HepG2 (cell line): ENCODE data around the gene TLE5. TPM values are rescaled to one million over a fixed set of nuclear protein-coding genes. Genes with fewer than 3 reads are reported as not detected.

Source experiments
- ATAC-seq: fragments of 200-7000 bp; cut with Tn5 transposase; 3 replicates; pipeline ENCODE4 v1.9.1; 2020; ENCODE audit warnings: mild to moderate bottlenecking, moderate library complexity
- BruUV-seq: library from RNA; stranded (reverse); fragments of 400-500 nt; replicated peaks from 2 replicates; lab custom pipeline; 2021; lab: Mats Ljungman, UMichigan
- CTCF ChIA-PET: fragments of 300-600 bp; formaldehyde crosslinking; extraction: SDS; loops from one replicate; lab custom pipeline; 2021; ENCODE audit warnings: low total read pairs, inconsistent platforms, low intra/inter-chr PET ratio; lab: Yijun Ruan, JAX
- POLR2A ChIA-PET: fragments of 350-600 bp; sonication (Branson Sonifier 250); formaldehyde crosslinking; loops from one replicate; lab custom pipeline; 2020; ENCODE audit warnings: antibody characterized with exemption, inconsistent platforms; lab: Yijun Ruan, JAX
- DNase-seq: peaks from one replicate; pipeline ENCODE4 v3.0.0-alpha.2; 2015; ENCODE audit warnings: low spot score
- FAIRE-seq: peaks from 3 replicates; lab custom pipeline; 2011; peaks lifted over from hg19 to GRCh38; lab: Jason Lieb, UNC
- H2AFZ ChIP-seq: one replicate; pipeline ENCODE4 v1.6.1; 2011; ENCODE audit warnings: low read length, inconsistent platforms
- H3K27ac ChIP-seq: fragments of 300-600 bp; 3 replicates; pipeline ENCODE4 v1.8.0; 2011; ENCODE audit warnings: mixed run types, mild to moderate bottlenecking, mixed read lengths, low read length, inconsistent platforms; ENCODE audit not compliant: insufficient read depth; ENCODE audit errors: extremely low read length
- H3K27me3 ChIP-seq, 2 experiments: fragments of 200-600 bp in 1 of 2; 2 replicates in 1 of 2; 3 replicates in 1 of 2; pipeline versions ENCODE4 v1.6.0 to v1.8.0; 2011; ENCODE audit warnings: low read length in 2 of 2, mild to moderate bottlenecking in 2 of 2, moderate library complexity in 2 of 2, inconsistent platforms in 1 of 2; ENCODE audit not compliant: insufficient read depth in 2 of 2, control insufficient read depth in 1 of 2
- H3K36me3 ChIP-seq, 2 experiments: fragments of 200-600 bp in 1 of 2; replicated peaks in 1 of 2; 2 replicates in 1 of 2; 3 replicates in 1 of 2; pipeline versions ENCODE4 v1.5.1 to v1.8.0; 2011; ENCODE audit warnings: low read length in 2 of 2, inconsistent platforms in 1 of 2; ENCODE audit not compliant: insufficient read depth in 2 of 2, control insufficient read depth in 1 of 2
- H3K4me1 ChIP-seq: 2 replicates; pipeline ENCODE4 v1.5.1; 2012; ENCODE audit warnings: low read length, inconsistent platforms; ENCODE audit not compliant: insufficient read depth
- H3K4me2 ChIP-seq: 2 replicates; pipeline ENCODE4 v1.6.0; 2011; ENCODE audit warnings: low read depth, low read length, inconsistent platforms
- H3K4me3 ChIP-seq, 3 experiments: fragments of 200-600 bp in 1 of 3; sonication (generic), shearing (Covaris generic) in 1 of 3; replicated peaks in 1 of 3; 2 replicates each; pipeline ENCODE4 v1.5.1; 2011 to 2016; ENCODE audit warnings: low read length in 3 of 3, inconsistent platforms in 2 of 3, low read depth in 2 of 3, mild to moderate bottlenecking in 2 of 3, control low read depth in 1 of 3, mixed read lengths in 1 of 3; ENCODE audit not compliant: insufficient read depth in 1 of 3
- H3K79me2 ChIP-seq: one replicate; pipeline ENCODE4 v1.6.1; 2011; ENCODE audit warnings: low read length, inconsistent platforms; ENCODE audit not compliant: insufficient read depth
- H3K9ac ChIP-seq: 2 replicates; pipeline ENCODE4 v1.6.0; 2011; ENCODE audit warnings: mild to moderate bottlenecking, low read depth, low read length, inconsistent platforms; ENCODE audit not compliant: insufficient read depth
- H3K9me3 ChIP-seq: 2 replicates; pipeline ENCODE4 v1.5.1; 2012; ENCODE audit warnings: mild to moderate bottlenecking, low read length
- H4K20me1 ChIP-seq: 2 replicates; pipeline ENCODE4 v1.6.0; 2011; ENCODE audit warnings: inconsistent platforms, mild to moderate bottlenecking, low read length, moderate library complexity; ENCODE audit not compliant: insufficient read depth
- CBX1 ChIP-seq: IDR thresholded peaks from one replicate; pipeline ENCODE4 v1.6.1; 2016; ENCODE audit warnings: antibody characterized with exemption, low read depth
- HDAC6 ChIP-seq: fragments of 200-600 bp; sonication (generic); IDR thresholded peaks from 2 replicates; pipeline ENCODE4 v1.7.0; 2017; ENCODE audit warnings: mild to moderate bottlenecking, antibody characterized with exemption, low read length, low read depth
- KDM1A ChIP-seq: IDR thresholded peaks from 2 replicates; pipeline ENCODE4 v1.6.1; 2016; ENCODE audit warnings: missing compliant biosample characterization
- PHB2 ChIP-seq: fragments of 450-650 bp; IDR thresholded peaks from 2 replicates; pipeline ENCODE4 v1.6.1; 2018; ENCODE audit not compliant: partially characterized antibody
- SP1 ChIP-seq, 2 experiments: fragments of 450-650 bp in 1 of 2; sonication (generic) in 1 of 2; formaldehyde crosslinking in 1 of 2; IDR thresholded peaks; 2 replicates each; pipeline versions ENCODE4 v1.4.0 to v1.6.1; 2016 to 2020; ENCODE audit warnings: missing genetic modification reagents in 1 of 2
- ZFP1 ChIP-seq: IDR thresholded peaks from 2 replicates; pipeline ENCODE4 v1.6.1; 2016
- ZNF121 ChIP-seq: sonication (generic); formaldehyde crosslinking; IDR thresholded peaks from 2 replicates; pipeline ENCODE4 v1.5.0; 2020; ENCODE audit warnings: mild to moderate bottlenecking, missing genetic modification reagents
- ZNF558 ChIP-seq: sonication (generic); formaldehyde crosslinking; IDR thresholded peaks from 2 replicates; pipeline ENCODE4 v1.9.0; 2022; ENCODE audit warnings: mild to moderate bottlenecking, missing genetic modification reagents, borderline replicate concordance
- WGBS: methylation state at CpG from one replicate; pipeline ENCODE4 v1.1.6; 2017; ENCODE audit warnings: low lambda C conversion rate; 5-methylcytosine and 5-hydroxymethylcytosine counted together
- in situ Hi-C: cut with HindIII; loops from 2 replicates; pipeline ENCODE4 v1.10.0; 2017; ENCODE audit warnings: low pct_unique_long_range_greater_than_20kb; ENCODE audit not compliant: extremely low pct_ligation_motif_present
- intact Hi-C: fragments of 100-400 bp; cut with micrococcal nuclease; formaldehyde crosslinking; loops from one replicate; pipeline ENCODE4 v1.10.0; 2022; ENCODE audit not compliant: unreplicated experiment
- polyA plus RNA-seq, 8 experiments: library from polyadenylated mRNA; depleted of rRNA in 3 of 8; stranded (reverse) in 7 of 8; unstranded in 1 of 8; fragments of >200 nt; fragmentation: Illumina TruSeq in 4 of 8; extraction: Trizol in 4 of 8; gene quantifications; 2 replicates each; pipeline versions ENCODE4 v1.2.1 to v1.2.3, GENCODE V29; 2011 to 2016; ENCODE audit warnings: low read depth in 4 of 8, missing spikeins in 1 of 8, mixed read lengths in 1 of 8; ENCODE audit not compliant: insufficient read depth in 1 of 8
- total RNA-seq, 5 experiments: library from RNA; depleted of rRNA; stranded (reverse); fragments of >200 nt; fragmentation: Illumina TruSeq; extraction: Trizol; gene quantifications; 2 replicates each; pipeline ENCODE4 v1.2.3, GENCODE V29; 2016; ENCODE audit warnings: low read depth in 1 of 5
- TF ChIP-seq, protein P1 (sequence below): sonication (generic); formaldehyde crosslinking; IDR thresholded peaks from 2 replicates; pipeline ENCODE4 v1.9.0; 2021; ENCODE audit warnings: missing genetic modification reagents, mild to moderate bottlenecking, borderline replicate concordance
- TF ChIP-seq, protein P2 (sequence below): sonication (generic); formaldehyde crosslinking; IDR thresholded peaks from 2 replicates; pipeline ENCODE4 v1.4.0; 2020; ENCODE audit warnings: mild to moderate bottlenecking, missing genetic modification reagents
- TF ChIP-seq, protein P3 (sequence below): sonication (generic); formaldehyde crosslinking; IDR thresholded peaks from 2 replicates; pipeline ENCODE4 v1.5.0; 2020; ENCODE audit warnings: mild to moderate bottlenecking, missing genetic modification reagents

The TLE5 gene
- total and polyA plus RNA-seq, 2 of the 13 experiments (the other 11 are each of a cell fraction or from before 2014, with no cell fraction given) = 62.8 to 189 TPM

DNA sequence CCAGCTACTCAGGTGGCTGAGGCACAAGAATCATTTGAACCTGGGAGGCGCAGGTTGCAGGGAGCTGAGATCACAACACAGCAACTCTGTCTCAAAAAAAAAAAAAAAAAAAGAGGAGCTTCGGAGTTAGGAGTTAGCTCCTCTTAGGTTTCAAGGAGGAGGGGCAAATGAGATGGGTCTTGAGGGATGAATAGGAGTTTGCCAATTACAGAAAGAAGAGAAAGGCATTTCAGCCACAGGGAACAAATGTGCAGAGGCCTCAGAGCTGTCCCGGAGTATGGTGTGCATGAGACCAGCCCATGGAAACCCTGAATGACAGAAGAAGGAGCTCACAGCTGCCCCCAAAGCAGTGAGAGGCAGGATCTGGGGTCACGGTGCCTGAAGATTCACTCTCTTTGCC lies 57.8 kb downstream of the TLE5 start:
- Histone ChIP-seq H3K27ac (no peak overlapping the region), H3K4me3 (no peak overlapping the region), H3K36me3 (no peaks in the 10 kb centered on the region), H4K20me1 (no peaks in the 10 kb centered on the region), H3K27me3 (peaks cover 0 to 4% of the 10 kb centered on the region in 2 experiments; a peak in 1 of 5 replicates), H3K4me1 (peaks cover 9% of the 10 kb centered on the region), H3K9me3 (no peaks in the 10 kb centered on the region), H3K4me2 (no peak overlapping the region), H2AFZ (no peak overlapping the region), H3K9ac (no peak overlapping the region), H3K79me2 (no peaks in the 10 kb centered on the region)
- 64% methylated on average over 3 of the region's 4 CpGs for WGBS
- ChIA-PET CTCF (no interaction called here), POLR2A (interaction anchor here (0.6 kb wide), 1 partner anchor 369 kb away, joined by 3 read pairs; no protein-coding TSS in a partner anchor)
- TF ChIP-seq, protein P1, sequence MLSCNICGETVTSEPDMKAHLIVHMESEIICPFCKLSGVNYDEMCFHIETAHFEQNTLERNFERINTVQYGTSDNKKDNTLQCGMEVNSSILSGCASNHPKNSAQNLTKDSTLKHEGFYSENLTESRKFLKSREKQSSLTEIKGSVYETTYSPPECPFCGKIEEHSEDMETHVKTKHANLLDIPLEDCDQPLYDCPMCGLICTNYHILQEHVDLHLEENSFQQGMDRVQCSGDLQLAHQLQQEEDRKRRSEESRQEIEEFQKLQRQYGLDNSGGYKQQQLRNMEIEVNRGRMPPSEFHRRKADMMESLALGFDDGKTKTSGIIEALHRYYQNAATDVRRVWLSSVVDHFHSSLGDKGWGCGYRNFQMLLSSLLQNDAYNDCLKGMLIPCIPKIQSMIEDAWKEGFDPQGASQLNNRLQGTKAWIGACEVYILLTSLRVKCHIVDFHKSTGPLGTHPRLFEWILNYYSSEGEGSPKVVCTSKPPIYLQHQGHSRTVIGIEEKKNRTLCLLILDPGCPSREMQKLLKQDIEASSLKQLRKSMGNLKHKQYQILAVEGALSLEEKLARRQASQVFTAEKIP = no peak
- TF ChIP-seq, protein P2, sequence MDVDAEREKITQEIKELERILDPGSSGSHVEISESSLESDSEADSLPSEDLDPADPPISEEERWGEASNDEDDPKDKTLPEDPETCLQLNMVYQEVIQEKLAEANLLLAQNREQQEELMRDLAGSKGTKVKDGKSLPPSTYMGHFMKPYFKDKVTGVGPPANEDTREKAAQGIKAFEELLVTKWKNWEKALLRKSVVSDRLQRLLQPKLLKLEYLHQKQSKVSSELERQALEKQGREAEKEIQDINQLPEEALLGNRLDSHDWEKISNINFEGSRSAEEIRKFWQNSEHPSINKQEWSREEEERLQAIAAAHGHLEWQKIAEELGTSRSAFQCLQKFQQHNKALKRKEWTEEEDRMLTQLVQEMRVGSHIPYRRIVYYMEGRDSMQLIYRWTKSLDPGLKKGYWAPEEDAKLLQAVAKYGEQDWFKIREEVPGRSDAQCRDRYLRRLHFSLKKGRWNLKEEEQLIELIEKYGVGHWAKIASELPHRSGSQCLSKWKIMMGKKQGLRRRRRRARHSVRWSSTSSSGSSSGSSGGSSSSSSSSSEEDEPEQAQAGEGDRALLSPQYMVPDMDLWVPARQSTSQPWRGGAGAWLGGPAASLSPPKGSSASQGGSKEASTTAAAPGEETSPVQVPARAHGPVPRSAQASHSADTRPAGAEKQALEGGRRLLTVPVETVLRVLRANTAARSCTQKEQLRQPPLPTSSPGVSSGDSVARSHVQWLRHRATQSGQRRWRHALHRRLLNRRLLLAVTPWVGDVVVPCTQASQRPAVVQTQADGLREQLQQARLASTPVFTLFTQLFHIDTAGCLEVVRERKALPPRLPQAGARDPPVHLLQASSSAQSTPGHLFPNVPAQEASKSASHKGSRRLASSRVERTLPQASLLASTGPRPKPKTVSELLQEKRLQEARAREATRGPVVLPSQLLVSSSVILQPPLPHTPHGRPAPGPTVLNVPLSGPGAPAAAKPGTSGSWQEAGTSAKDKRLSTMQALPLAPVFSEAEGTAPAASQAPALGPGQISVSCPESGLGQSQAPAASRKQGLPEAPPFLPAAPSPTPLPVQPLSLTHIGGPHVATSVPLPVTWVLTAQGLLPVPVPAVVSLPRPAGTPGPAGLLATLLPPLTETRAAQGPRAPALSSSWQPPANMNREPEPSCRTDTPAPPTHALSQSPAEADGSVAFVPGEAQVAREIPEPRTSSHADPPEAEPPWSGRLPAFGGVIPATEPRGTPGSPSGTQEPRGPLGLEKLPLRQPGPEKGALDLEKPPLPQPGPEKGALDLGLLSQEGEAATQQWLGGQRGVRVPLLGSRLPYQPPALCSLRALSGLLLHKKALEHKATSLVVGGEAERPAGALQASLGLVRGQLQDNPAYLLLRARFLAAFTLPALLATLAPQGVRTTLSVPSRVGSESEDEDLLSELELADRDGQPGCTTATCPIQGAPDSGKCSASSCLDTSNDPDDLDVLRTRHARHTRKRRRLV (CRISPR knock-in tag) = no peak
- TF ChIP-seq SP1 (IDR thresholded peaks at IDR 0.05) = no peak
- no peak for TF ChIP-seq SP1 (CRISPR knock-in tag; IDR thresholded peaks at IDR 0.05)
- TF ChIP-seq PHB2 = no peak
- TF ChIP-seq ZFP1 (CRISPR knock-in tag) = no peak
- TF ChIP-seq, protein P3, sequence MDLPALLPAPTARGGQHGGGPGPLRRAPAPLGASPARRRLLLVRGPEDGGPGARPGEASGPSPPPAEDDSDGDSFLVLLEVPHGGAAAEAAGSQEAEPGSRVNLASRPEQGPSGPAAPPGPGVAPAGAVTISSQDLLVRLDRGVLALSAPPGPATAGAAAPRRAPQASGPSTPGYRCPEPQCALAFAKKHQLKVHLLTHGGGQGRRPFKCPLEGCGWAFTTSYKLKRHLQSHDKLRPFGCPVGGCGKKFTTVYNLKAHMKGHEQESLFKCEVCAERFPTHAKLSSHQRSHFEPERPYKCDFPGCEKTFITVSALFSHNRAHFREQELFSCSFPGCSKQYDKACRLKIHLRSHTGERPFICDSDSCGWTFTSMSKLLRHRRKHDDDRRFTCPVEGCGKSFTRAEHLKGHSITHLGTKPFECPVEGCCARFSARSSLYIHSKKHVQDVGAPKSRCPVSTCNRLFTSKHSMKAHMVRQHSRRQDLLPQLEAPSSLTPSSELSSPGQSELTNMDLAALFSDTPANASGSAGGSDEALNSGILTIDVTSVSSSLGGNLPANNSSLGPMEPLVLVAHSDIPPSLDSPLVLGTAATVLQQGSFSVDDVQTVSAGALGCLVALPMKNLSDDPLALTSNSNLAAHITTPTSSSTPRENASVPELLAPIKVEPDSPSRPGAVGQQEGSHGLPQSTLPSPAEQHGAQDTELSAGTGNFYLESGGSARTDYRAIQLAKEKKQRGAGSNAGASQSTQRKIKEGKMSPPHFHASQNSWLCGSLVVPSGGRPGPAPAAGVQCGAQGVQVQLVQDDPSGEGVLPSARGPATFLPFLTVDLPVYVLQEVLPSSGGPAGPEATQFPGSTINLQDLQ (CRISPR knock-in tag) = no peak
- no peak for TF ChIP-seq HDAC6
- no peak for TF ChIP-seq ZNF121
- TF ChIP-seq KDM1A (CRISPR knock-in tag) = no peak
- no peak for TF ChIP-seq ZNF558 (CRISPR knock-in tag)
- no peak for TF ChIP-seq CBX1
- no TSS peak for BruUV-seq
- FAIRE-seq = no peak
- in situ Hi-C loops (no loop called here), intact Hi-C loops (no loop called here)
- DNase-seq = no peak
- no peak for ATAC-seq
